ENCODE results near the gene HECTD1.

HECTD1 gene

DNA sequence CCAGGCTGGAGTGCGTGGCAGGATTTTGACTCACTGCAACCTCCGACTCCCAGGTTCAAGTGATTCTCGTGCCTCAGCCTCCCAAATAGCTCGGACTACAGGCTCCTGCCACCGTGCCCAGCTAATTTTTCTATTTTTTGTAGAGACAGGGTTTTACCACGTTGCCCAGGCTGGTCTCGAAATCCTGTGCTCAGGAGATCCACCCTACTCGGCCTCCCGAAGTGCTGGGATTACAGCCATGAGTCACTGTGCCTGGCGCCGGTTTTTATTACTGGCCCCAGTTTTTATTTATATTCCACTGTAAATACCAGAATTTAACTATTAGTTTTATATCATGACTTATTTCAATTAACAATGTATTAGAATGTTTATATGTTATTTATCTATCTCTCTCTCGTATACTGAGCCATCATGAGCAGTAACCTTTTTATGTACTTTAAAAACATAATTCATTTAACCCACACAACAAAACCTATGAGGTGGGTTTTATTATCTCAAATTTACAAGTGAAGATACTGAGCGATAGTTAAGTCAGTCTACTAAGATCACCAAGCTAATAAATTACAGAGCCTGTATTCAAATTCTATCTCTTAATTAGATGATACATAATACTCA lies 47.8 kb downstream of the HECTD1 start:
- H3K9me3 Mint-ChIP-seq: no peaks in the 10 kb centered on the region
- H3K4me3 Mint-ChIP-seq: no peak overlapping the region
- no peaks in the 10 kb centered on the region for H3K4me1 Mint-ChIP-seq
- ATAC-seq (no peak), DNase-seq (ENCODE audit: low spot score in 2 of 2) (no peak)
- H3K27ac Mint-ChIP-seq: no peak overlapping the region
- H3K36me3 Mint-ChIP-seq: peaks cover 97% of the 10 kb centered on the region

DNA sequence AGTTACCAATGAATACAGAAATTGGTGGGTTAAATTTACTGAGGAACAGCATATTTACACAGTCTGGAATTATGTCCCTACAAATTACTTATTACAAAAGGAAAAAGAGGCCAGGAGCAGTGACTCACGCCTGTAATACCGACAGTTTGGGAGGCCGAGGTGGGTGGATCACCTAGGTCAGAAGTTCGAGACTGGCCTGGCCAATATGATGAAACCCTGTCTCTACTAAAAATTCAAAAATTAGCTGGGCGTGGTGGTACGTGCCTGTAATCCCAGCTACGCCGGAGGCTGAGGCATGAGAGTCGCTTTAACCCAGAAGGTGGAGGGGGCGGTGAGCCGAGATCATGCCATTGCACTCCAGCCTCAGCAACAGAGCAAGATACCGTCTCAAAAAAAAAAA lies 52.6 kb downstream of the HECTD1 start:
- peak overlapping the region; percentile 65 for H3K27ac Mint-ChIP-seq
- DNase-seq (ENCODE audit: low spot score in 2 of 2): no peak
- H3K4me3 Mint-ChIP-seq: no peak overlapping the region
- H3K9me3 Mint-ChIP-seq: no peaks in the 10 kb centered on the region
- H3K36me3 Mint-ChIP-seq: peaks cover 97% of the 10 kb centered on the region
- ATAC-seq: no peak
- H3K4me1 Mint-ChIP-seq: no peaks in the 10 kb centered on the region

DNA sequence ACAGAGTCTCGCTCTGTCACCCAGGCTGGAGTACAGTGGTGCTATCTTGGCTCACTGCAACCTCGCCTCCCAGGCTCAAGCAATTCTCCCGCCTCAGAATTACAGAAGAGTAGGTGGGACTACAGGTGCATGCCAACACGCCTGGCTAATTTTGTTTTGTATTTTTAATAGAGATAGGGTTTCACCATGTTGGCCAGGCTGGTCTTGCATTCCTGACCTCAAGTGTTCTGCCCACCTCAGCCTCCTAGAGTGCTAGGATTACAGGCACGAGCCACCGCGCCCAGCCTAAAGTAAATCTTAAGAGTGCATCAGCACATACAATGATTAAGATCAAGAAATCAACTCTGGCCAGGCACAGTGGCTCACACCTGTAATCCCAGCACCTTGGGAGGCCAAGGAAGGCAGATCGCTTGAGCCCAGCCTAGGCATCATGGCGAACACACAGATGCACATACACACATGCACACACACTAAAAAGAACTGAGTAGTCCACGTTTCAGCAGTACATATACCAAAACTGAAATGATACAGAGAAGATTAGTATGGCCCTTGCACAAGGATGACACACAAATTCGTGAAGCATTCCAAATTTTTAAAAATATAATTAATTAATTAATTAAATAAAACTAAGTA lies 65.0 kb downstream of the HECTD1 start:
- Mint-ChIP-seq H3K27ac (no peak overlapping the region), H3K9me3 (no peaks in the 10 kb centered on the region), H3K4me1 (no peaks in the 10 kb centered on the region), H3K4me3 (no peak overlapping the region), H3K36me3 (peaks cover 100% of the 10 kb centered on the region)
- ATAC-seq: no peak
- no peak for DNase-seq (ENCODE audit: low spot score in 2 of 2)

DNA sequence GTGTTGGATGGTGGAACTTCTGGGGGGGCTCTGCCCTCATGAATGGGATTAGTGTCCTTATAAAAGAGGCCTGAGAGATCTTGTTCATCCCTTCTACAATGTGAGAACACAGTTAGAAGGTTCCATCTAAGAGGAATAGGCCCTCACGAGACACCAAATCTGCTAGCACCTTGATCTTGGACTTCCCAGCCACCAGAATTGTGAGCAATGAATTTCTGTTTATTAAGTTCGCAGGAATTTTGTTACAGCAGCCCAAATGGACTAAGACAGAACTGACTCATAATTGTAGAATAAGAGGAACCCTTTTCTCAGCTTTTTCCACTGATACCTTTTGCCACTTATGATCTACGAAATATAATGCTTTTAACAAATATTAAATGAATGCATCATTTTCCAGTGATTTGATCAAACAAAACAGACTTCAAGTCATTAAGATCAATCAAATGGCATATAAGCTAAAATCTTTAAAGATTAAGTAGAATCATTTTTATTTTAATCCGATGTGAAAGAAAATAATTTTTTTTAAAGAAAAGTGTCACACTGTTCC lies 68.2 kb downstream of the HECTD1 start:
- no peak overlapping the region for H3K4me3 Mint-ChIP-seq
- H3K27ac Mint-ChIP-seq: no peak overlapping the region
- DNase-seq (ENCODE audit: low spot score in 2 of 2) (no peak), ATAC-seq (no peak)
- H3K9me3 Mint-ChIP-seq: no peaks in the 10 kb centered on the region
- H3K4me1 Mint-ChIP-seq: no peaks in the 10 kb centered on the region
- H3K36me3 Mint-ChIP-seq: peaks cover 100% of the 10 kb centered on the region

DNA sequence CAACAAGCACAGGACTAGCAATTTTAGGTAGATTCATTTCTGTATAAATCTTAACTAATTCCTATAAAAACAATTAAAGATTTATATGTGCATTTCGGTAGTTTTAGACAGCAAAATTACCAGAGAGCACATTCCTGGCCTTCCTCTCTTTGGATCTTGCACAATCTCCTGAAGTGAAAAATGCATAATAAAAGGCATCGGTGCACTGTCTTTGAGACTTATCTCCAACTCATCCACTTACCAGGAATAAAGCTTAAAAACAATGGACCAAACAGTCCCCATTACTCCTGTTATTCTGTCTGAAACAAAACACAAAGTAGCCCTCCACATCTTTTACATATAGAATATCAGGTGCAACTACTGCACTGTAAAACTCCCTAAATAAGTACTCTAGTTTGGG lies 69.3 kb downstream of the HECTD1 start:
- peaks cover 100% of the 10 kb centered on the region for H3K36me3 Mint-ChIP-seq
- no peaks in the 10 kb centered on the region for H3K9me3 Mint-ChIP-seq
- no peak overlapping the region for H3K27ac Mint-ChIP-seq
- H3K4me1 Mint-ChIP-seq: no peaks in the 10 kb centered on the region
- no peak for ATAC-seq
- no peak overlapping the region for H3K4me3 Mint-ChIP-seq
- DNase-seq (ENCODE audit: low spot score in 2 of 2): no peak

DNA sequence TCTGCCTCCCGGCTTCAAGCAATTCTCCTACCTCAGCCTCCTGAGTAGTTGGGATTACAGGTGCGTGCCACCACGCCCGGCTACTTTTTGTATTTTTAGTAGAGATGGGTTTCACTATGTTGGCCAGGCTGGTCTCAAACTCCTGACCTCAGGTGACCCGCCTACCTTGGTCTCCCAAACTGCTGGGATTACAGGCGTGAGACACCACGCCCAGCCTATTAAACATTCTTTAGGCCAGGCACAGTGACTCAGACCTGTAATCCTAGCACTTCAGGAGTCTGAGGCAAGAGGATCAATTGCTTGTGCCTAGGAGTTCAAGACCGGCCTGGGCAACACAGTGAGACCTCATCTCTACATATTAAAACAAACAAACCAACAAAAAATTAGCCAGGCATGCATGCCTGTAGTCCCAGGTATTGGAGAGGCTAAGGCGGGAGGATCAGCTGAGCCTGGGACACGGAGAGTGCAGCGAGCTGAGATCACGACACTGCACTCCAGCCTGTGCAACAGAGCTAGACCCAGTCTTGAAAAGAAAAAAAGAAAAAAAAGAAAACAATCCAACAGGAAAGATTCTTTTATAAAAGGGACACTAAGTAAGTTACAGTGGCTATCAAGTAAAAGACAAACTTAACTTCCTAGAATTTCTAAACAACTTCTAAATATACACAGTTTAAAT lies 70.2 kb downstream of the HECTD1 start:
- no peaks in the 10 kb centered on the region for H3K4me1 Mint-ChIP-seq
- H3K36me3 Mint-ChIP-seq: peaks cover 100% of the 10 kb centered on the region
- no peak overlapping the region for H3K4me3 Mint-ChIP-seq
- no peak for DNase-seq (ENCODE audit: low spot score in 2 of 2)
- ATAC-seq: no peak
- no peak overlapping the region for H3K27ac Mint-ChIP-seq
- no peaks in the 10 kb centered on the region for H3K9me3 Mint-ChIP-seq

DNA sequence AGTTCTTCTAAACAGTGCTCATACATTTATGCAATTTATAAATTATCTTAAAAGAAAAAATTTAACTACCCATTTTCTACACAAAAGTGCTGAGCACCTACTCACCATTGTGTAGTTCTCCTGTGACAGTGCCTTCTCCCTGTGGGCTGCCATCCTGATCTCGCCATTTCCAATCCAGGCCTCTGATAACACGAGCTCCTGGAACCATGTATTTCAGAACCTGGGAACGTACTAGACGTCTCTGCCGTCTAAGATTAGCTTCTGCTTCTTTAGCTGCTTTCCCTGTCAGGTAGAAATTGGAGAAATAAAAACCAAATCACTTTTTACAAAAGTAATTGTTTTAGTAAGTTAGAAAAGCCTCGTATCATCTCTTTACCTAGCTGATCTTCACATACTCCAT lies 74.5 kb downstream of the HECTD1 start:
- Mint-ChIP-seq H3K27ac (no peak overlapping the region), H3K36me3 (peaks cover 100% of the 10 kb centered on the region), H3K4me1 (peaks cover 12% of the 10 kb centered on the region), H3K9me3 (no peaks in the 10 kb centered on the region), H3K4me3 (no peak overlapping the region)
- ATAC-seq (no peak), DNase-seq (ENCODE audit: low spot score in 2 of 2) (no peak)

DNA sequence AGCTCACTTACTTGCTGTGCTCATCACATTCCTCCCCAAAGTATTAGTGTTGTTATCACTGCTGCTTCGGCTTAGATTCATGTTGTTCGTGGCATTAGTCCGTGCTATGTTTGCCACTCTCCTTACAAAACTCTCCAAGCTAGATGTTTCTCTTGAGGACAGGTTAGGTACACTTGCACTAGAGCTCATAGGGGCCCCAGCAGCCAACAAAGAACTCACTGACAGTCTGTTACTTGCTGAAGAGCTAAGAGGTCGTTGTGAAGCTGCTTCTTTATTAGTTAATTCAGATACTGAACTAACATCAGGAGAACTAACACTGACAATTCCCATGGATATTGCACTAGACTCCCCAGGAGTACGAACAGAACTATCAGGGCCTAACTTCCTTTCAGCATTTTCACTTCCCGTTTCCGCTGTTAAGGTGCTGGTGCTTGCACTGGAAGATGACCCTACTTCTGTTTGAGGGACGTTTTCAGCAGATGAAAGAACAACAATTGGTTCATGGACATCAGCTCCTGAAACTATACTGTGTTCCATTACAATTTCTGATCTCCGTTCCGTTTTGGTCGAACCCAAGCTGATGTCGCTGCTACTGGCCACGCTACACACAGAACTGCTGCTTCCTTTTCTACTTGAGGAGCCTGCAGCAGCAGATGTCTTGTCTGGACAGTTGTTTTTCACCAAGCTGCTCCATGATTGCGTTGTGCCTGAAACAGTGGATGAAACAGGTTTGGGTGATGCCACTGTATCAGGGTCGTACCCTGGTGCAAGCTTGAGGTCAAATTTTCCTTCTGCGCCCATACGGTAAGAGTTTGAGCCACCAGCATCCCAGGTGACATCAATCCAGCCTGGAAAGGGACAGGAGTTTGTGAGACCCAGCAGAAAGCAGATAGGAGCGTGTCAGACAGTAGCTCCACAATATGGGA lies 78.7 kb downstream of the HECTD1 start:
- Mint-ChIP-seq H3K9me3 (no peaks in the 10 kb centered on the region), H3K4me1 (peaks cover 30% of the 10 kb centered on the region), H3K27ac (peak overlapping the region; percentile 5), H3K36me3 (peaks cover 97% of the 10 kb centered on the region), H3K4me3 (no peak overlapping the region)
- DNase-seq (ENCODE audit: low spot score in 2 of 2): no peak
- no peak for ATAC-seq

DNA sequence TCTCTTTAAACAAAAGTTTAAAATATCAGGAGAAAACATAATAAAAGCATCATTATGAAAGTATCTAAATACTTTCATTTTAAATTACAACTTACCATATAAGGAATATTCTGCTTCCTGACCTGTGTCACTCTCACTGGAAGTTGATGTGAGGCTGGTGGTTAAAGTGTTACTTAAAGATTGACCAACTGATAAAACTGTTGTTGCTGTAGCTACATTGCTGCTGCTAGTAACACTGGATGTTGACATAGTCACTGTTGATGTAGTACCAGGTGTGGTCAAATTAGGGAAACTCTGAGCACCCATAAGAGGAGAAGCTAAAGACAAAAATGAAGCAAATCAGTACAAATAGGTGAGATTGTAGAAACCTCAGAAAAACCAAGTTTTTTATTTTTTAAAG lies 79.9 kb downstream of the HECTD1 start:
- Mint-ChIP-seq H3K4me3 (no peak overlapping the region), H3K27ac (peak overlapping the region; percentile 14), H3K4me1 (peaks cover 30% of the 10 kb centered on the region), H3K9me3 (no peaks in the 10 kb centered on the region), H3K36me3 (peaks cover 97% of the 10 kb centered on the region)
- ATAC-seq (peak; percentile 99), DNase-seq (ENCODE audit: low spot score in 2 of 2) (peak in 1 of 2 donors; percentile 57)

DNA sequence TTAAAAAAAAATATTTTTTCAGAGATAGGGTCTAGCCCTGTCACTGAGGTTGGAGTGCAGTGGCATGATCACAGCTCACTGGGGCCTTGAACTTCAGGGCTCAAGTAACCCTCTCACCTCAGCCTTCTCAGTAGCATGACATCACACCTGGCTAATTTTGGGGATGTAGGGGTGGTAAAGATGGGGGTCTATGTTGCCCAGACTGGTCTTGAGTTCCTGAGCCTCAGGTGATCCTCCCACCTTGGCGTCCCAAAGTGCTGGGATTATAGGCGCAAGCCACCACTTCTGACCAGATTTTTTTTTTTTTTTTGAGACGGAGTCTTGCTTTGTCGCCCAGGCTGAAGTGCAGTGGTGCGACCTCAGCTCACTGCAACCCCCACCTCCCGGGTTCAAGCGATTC lies 80.9 kb downstream of the HECTD1 start:
- H3K9me3 Mint-ChIP-seq: no peaks in the 10 kb centered on the region
- H3K36me3 Mint-ChIP-seq: peaks cover 97% of the 10 kb centered on the region
- DNase-seq (ENCODE audit: low spot score in 2 of 2) (no peak), ATAC-seq (no peak)
- H3K4me3 Mint-ChIP-seq: no peak overlapping the region
- H3K27ac Mint-ChIP-seq: no peak overlapping the region
- peaks cover 30% of the 10 kb centered on the region for H3K4me1 Mint-ChIP-seq

DNA sequence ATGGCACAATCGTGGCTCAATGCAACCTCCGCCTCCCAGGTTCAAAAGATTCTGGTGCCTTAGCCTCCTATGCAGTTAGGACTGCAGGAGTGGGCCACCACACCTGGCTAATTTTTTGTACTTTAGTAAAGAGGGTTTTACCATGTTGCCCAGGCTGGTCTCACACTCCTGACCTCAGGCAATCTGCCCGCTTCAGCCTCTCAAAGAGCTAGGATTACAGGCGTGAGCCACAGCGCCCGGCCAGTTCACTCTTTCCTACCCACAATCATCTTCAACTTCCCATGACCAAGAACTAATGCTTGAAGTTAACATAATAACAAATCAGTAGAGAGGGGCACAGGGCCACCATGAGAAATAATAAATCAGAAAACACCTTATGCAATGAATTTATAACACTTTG lies 82.4 kb downstream of the HECTD1 start:
- peaks cover 30% of the 10 kb centered on the region for H3K4me1 Mint-ChIP-seq
- no peak overlapping the region for H3K27ac Mint-ChIP-seq
- DNase-seq (ENCODE audit: low spot score in 2 of 2) (no peak), ATAC-seq (no peak)
- H3K9me3 Mint-ChIP-seq: no peaks in the 10 kb centered on the region
- H3K4me3 Mint-ChIP-seq: no peak overlapping the region
- H3K36me3 Mint-ChIP-seq: peaks cover 97% of the 10 kb centered on the region

DNA sequence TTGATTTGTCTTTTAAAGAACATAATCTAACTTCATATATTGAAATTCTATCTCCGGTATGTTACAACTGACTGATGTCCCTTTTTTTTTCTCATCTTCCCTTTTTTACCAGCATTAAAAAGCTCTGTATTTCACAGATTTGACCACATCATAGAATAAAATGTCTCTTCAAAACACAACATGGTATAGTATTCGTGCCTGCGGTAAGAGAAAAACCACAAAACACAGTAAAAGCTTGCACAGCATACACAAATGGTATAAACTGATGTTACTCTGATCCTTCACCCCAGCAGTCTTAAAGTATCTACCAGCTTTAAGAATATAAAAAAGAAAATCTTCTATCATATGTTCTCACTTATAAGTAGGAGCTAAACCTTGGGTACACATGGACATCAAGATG lies 83.4 kb downstream of the HECTD1 start:
- H3K27ac Mint-ChIP-seq: peak overlapping the region; percentile 21
- DNase-seq (ENCODE audit: low spot score in 2 of 2): no peak
- H3K4me1 Mint-ChIP-seq: peaks cover 28% of the 10 kb centered on the region
- H3K4me3 Mint-ChIP-seq: no peak overlapping the region
- H3K36me3 Mint-ChIP-seq: peaks cover 97% of the 10 kb centered on the region
- peak; percentile 72 for ATAC-seq
- no peaks in the 10 kb centered on the region for H3K9me3 Mint-ChIP-seq

DNA sequence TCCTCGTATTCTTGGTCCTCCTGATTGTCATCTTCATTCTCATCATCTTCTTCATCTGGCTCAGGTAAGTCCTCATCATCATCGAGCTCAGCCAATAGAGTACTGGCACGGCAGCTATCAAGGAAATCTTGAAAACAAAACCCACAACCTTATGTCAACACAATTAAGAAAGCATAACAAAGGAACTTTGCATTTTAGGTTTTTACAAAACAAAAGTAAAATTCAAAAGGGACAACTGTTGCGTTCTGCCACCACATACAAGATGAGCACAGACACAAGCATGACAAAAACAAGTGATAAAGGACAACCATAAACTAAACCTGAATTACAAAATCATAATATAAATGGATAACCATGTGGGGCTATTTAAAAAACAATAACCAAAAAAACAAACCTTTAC lies 84.7 kb downstream of the HECTD1 start:
- Mint-ChIP-seq H3K4me3 (no peak overlapping the region), H3K4me1 (peaks cover 17% of the 10 kb centered on the region), H3K27ac (no peak overlapping the region), H3K36me3 (peaks cover 97% of the 10 kb centered on the region), H3K9me3 (no peaks in the 10 kb centered on the region)
- ATAC-seq (no peak), DNase-seq (ENCODE audit: low spot score in 2 of 2) (no peak)

DNA sequence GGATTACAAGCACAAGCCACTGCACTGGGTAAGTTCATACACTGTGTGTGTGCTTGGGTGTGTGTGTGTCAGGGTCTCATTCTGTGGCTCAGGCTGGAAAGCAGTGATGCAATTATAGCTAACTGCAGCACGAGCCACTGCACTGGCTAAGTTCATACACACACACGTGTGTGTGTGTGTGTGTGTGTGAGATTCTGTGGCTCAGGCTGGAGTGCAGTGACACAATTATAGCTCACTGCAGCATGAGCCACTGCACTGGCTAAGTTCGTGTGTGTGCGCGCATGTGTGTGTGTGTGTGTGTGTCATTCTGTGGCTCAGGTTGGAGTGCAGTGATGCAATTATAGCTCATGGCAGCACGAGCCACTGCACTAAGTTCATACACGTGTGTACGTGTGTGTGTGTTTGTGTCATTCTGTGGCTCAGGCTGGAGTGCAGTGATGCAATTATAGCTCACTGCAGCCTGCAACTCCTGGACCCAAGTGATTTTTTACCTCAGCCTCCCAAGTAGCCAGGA lies 85.4 kb downstream of the HECTD1 start:
- peaks cover 97% of the 10 kb centered on the region for H3K36me3 Mint-ChIP-seq
- ATAC-seq: no peak
- H3K27ac Mint-ChIP-seq: no peak overlapping the region

DNA sequence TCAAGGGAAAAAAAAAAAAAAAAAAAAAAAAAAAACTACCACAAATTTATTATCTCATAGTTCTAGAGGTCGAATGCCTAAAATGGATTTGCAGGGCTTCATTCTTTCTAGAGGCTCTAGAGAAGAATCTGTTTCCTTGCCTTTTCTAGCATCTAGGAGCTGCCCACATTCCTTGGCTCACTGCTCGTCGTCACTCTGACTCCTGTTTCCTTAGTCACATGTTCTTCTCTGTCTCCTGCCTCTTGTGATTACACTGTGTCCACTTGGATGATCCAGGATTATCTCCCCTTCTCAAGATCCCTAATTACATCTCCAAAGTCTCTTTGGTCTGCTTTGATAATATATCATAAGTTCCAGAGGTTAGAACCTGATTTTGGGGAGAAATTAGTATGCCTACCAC lies 88.7 kb downstream of the HECTD1 start:
- peaks cover under 1% of the 10 kb centered on the region for H3K4me1 Mint-ChIP-seq
- DNase-seq (ENCODE audit: low spot score in 2 of 2) (no peak), ATAC-seq (no peak)
- H3K4me3 Mint-ChIP-seq: no peak overlapping the region
- H3K9me3 Mint-ChIP-seq: no peaks in the 10 kb centered on the region
- H3K27ac Mint-ChIP-seq: no peak overlapping the region
- peaks cover 100% of the 10 kb centered on the region for H3K36me3 Mint-ChIP-seq

More for the DNA sequence above, 85.4 kb downstream of the HECTD1 start:
- H3K9me3 Mint-ChIP-seq: no peaks in the 10 kb centered on the region
- H3K4me3 Mint-ChIP-seq: no peak overlapping the region
- DNase-seq (ENCODE audit: low spot score in 2 of 2): no peak
- peaks cover 12% of the 10 kb centered on the region for H3K4me1 Mint-ChIP-seq

Measured in stimulated activated effector memory CD8-positive, alpha-beta T cell treated with anti-CD3 and anti-CD28 coated beads, Interleukin-12 subunit alpha, Interleukin-12 subunit beta, amount 100 ng/mL, for 72 hours (primary cell).